Parathyroid adenoma (tissue), 2 donors: ENCODE data around the gene ZNF385D.

ENCODE experiments used
- H2AFZ ChIP-seq: fragments of 300-600 bp; sonication (generic); one replicate; pipeline ENCODE4 v1.7.0; 2017; ENCODE audit warnings: antibody characterized with exemption, mild to moderate bottlenecking
- H3K27ac ChIP-seq: fragments of 300-600 bp; sonication (generic); one replicate; pipeline ENCODE4 v1.7.0; 2017
- H3K27me3 ChIP-seq: fragments of 300-600 bp; sonication (generic); one replicate; pipeline ENCODE4 v1.7.0; 2017; ENCODE audit warnings: low read length; ENCODE audit not compliant: control insufficient read depth, insufficient read depth
- H3K36me3 ChIP-seq: fragments of 300-600 bp; sonication (generic); one replicate; pipeline ENCODE4 v1.7.0; 2017; ENCODE audit warnings: low read length; ENCODE audit not compliant: control insufficient read depth, insufficient read depth
- H3K4me1 ChIP-seq: fragments of 300-600 bp; sonication (generic); one replicate; pipeline ENCODE4 v1.7.0; 2017; ENCODE audit warnings: control low read depth
- H3K4me2 ChIP-seq: fragments of 300-600 bp; sonication (generic); one replicate; pipeline ENCODE4 v1.7.0; 2017; ENCODE audit warnings: low read length
- H3K4me3 ChIP-seq: fragments of 300-600 bp; sonication (generic); one replicate; pipeline ENCODE4 v1.7.0; 2017; ENCODE audit warnings: low read depth, low read length
- H3K79me2 ChIP-seq: fragments of 300-600 bp; sonication (generic); one replicate; pipeline ENCODE4 v1.7.0; 2017; ENCODE audit warnings: control low read depth
- H3K9ac ChIP-seq: fragments of 300-600 bp; sonication (generic); one replicate; pipeline ENCODE4 v1.7.0; 2017; ENCODE audit warnings: mild to moderate bottlenecking
- H3K9me3 ChIP-seq: fragments of 300-600 bp; sonication (generic); one replicate; pipeline ENCODE4 v1.7.0; 2017; ENCODE audit warnings: low read length; ENCODE audit not compliant: control insufficient read depth
- CTCF ChIP-seq: fragments of 300-600 bp; sonication (generic); IDR thresholded peaks from one replicate; pipeline ENCODE4 v1.7.0; 2017; ENCODE audit warnings: antibody characterized with exemption, mild to moderate bottlenecking
- donor health status: primary hyperparathyroidism.

Gene ZNF385D

GRCh38 chr3:21703291-21703690 lies 47.7 kb downstream of the ZNF385D start:
- H3K9me3 ChIP-seq: no peaks in the 10 kb centered on the region
- no peak for TF ChIP-seq CTCF
- no peak overlapping the region for H3K9ac ChIP-seq
- H3K27me3 ChIP-seq: no peaks in the 10 kb centered on the region
- H3K4me1 ChIP-seq: no peaks in the 10 kb centered on the region
- no peak overlapping the region for H3K4me3 ChIP-seq
- H3K27ac ChIP-seq: no peak overlapping the region
- H3K4me2 ChIP-seq: no peak overlapping the region
- H3K79me2 ChIP-seq: no peaks in the 10 kb centered on the region
- no peak overlapping the region for H2AFZ ChIP-seq
- H3K36me3 ChIP-seq: no peaks in the 10 kb centered on the region

GRCh38 chr3:21697707-21698106 lies 53.3 kb downstream of the ZNF385D start:
- Histone ChIP-seq H3K79me2 (no peaks in the 10 kb centered on the region), H3K4me3 (no peak overlapping the region), H3K4me2 (no peak overlapping the region), H3K4me1 (no peaks in the 10 kb centered on the region), H3K9ac (no peak overlapping the region), H3K27me3 (no peaks in the 10 kb centered on the region), H3K27ac (no peak overlapping the region), H3K36me3 (no peaks in the 10 kb centered on the region), H3K9me3 (no peaks in the 10 kb centered on the region), H2AFZ (no peak overlapping the region)
- TF ChIP-seq CTCF: no peak

- TF ChIP-seq CTCF: no peak
- Histone ChIP-seq H3K4me2 (no peak overlapping the region), H3K79me2 (no peaks in the 10 kb centered on the region), H3K4me3 (no peak overlapping the region), H3K4me1 (no peaks in the 10 kb centered on the region), H3K9me3 (no peaks in the 10 kb centered on the region), H3K27ac (no peak overlapping the region), H3K27me3 (no peaks in the 10 kb centered on the region), H2AFZ (no peak overlapping the region), H3K9ac (no peak overlapping the region), H3K36me3 (no peaks in the 10 kb centered on the region)
These were observed 56.5 kb downstream of the ZNF385D start for GRCh38 chr3:21694506-21694905.

GRCh38 chr3:21691036-21691435 lies 60.0 kb downstream of the ZNF385D start:
- Histone ChIP-seq H3K9ac (no peak overlapping the region), H2AFZ (no peak overlapping the region), H3K4me3 (no peak overlapping the region), H3K27ac (no peak overlapping the region), H3K4me2 (no peak overlapping the region), H3K9me3 (no peaks in the 10 kb centered on the region), H3K4me1 (no peaks in the 10 kb centered on the region), H3K36me3 (no peaks in the 10 kb centered on the region), H3K27me3 (no peaks in the 10 kb centered on the region), H3K79me2 (no peaks in the 10 kb centered on the region)
- no peak for TF ChIP-seq CTCF

GRCh38 chr3:21682206-21682605 lies 68.8 kb downstream of the ZNF385D start:
- H3K9ac ChIP-seq: no peak overlapping the region
- no peak overlapping the region for H3K4me2 ChIP-seq
- H3K4me3 ChIP-seq: no peak overlapping the region
- H2AFZ ChIP-seq: no peak overlapping the region
- no peaks in the 10 kb centered on the region for H3K36me3 ChIP-seq
- TF ChIP-seq CTCF: no peak
- no peaks in the 10 kb centered on the region for H3K4me1 ChIP-seq
- H3K27me3 ChIP-seq: no peaks in the 10 kb centered on the region
- H3K27ac ChIP-seq: no peak overlapping the region
- no peaks in the 10 kb centered on the region for H3K9me3 ChIP-seq
- no peaks in the 10 kb centered on the region for H3K79me2 ChIP-seq
